RWPE2 (cell line): ENCODE data around the gene ILF2.
"Not testable (repeated sequence)": the region's sequence is repeated elsewhere in the genome, so short reads cannot be mapped to it uniquely, and the experiment has no call there.

Experiments
- ATAC-seq: fragments of 200-7000 bp; cut with Tn5 transposase; 3 replicates; pipeline ENCODE4 v1.9.1; 2021; ENCODE audit warnings: low read depth
- DNase-seq: peaks from one replicate; pipeline ENCODE4 v3.0.0-alpha.2; 2020; ENCODE audit warnings: low spot score
- H3K27ac ChIP-seq: fragments of 450-650 bp; 2 replicates; pipeline ENCODE4 v1.5.1; 2017; ENCODE audit warnings: mild to moderate bottlenecking; ENCODE audit not compliant: poor library complexity, severe bottlenecking
- H3K27me3 ChIP-seq: fragments of 250-450 bp; sonication (Bioruptor Pico); 2 replicates; pipeline ENCODE4 v1.5.1; 2021; ENCODE audit warnings: mild to moderate bottlenecking, moderate library complexity; ENCODE audit not compliant: insufficient read depth, poor library complexity, severe bottlenecking
- H3K36me3 ChIP-seq: fragments of 250-450 bp; sonication (Bioruptor Pico); 2 replicates; pipeline ENCODE4 v1.5.1; 2020; ENCODE audit warnings: low read depth, mild to moderate bottlenecking, moderate library complexity
- H3K4me1 ChIP-seq: fragments of 250-450 bp; sonication (Bioruptor Pico); 2 replicates; pipeline ENCODE4 v1.5.1; 2021; ENCODE audit warnings: mild to moderate bottlenecking, moderate library complexity; ENCODE audit not compliant: insufficient read depth, poor library complexity, severe bottlenecking
- H3K4me3 ChIP-seq: fragments of 250-450 bp; sonication (Bioruptor Pico); 2 replicates; pipeline ENCODE4 v1.5.1; 2021; ENCODE audit warnings: mild to moderate bottlenecking, moderate library complexity; ENCODE audit not compliant: severe bottlenecking
- H3K9me3 ChIP-seq: fragments of 250-450 bp; sonication (Bioruptor Pico); 2 replicates; pipeline ENCODE4 v1.5.1; 2021; ENCODE audit warnings: mild to moderate bottlenecking, moderate library complexity; ENCODE audit not compliant: severe bottlenecking
- TF ChIP-seq, protein P1 (sequence below): fragments of 450-650 bp; IDR thresholded peaks from one replicate; pipeline ENCODE4 v1.5.1; 2017; ENCODE audit warnings: mild to moderate bottlenecking, moderate library complexity; ENCODE audit not compliant: poor library complexity, severe bottlenecking

ILF2 gene

DNA sequence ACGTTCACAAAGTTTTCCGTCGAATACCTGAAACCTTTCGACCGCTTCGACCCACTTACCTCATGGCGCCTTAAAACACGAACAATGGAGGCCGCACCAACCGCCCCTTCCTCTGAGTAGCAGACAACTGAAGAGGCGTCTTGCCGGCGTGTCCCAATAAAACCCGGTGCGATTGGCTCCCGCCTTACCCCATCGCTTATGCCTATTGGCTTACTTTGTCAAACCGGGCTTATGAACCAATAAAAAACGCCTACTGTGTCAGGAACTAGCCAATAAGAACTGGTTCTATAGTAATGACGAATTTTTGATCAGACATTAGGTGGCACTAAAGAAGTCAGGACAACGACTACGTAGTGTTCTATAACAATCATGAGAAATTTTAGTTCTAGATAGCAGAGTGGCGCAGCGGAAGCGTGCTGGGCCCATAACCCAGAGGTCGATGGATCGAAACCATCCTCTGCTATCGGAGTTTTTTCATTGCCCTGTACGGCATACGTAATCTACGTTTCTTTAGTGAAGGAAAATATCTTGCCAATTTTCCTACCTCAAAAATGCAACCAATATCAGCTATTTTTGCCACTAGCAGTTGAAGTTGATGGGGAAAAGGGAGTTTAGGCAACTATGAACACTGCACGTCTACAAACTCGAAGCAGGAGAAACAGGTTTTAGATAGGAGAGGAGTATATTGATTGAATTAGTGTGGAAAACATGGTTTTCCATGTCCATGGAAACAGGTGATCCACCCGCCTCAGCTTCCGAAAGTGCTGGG is at the start of gene ILF2:
TSS of gene ILF2 (minus strand) at position 135 of the 769 bp plus-strand sequence. CDS start at position 64, 71 bp downstream.
- Histone ChIP-seq H3K4me3 (peak within 1 kb of the TSS; percentile 67), H3K4me1 (no peaks in the 10 kb centered on the region)

DNA sequence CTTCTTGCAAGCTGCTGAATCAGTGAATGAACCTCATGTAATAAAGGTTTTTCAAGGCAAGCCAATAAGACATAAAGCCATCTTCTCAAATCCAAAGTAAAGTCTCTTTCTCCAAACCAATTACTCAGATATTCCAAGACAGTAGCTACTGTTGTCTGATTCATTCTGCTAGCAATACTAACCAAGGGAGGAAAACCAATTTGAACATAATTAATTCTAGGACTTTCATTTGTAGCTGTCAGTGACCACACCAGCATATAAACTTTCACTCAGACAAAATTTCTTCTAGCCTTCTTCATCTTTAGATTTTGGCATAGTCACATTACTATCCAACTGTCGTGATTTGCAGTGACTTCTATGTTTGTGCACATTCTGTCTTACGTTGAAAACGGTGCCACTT is 46.5 kb upstream of the ILF2 start:
- Histone ChIP-seq H3K36me3 (no peaks in the 10 kb centered on the region), H3K4me1 (no peaks in the 10 kb centered on the region), H3K27me3 (no peaks in the 10 kb centered on the region), H3K9me3 (no peaks in the 10 kb centered on the region), H3K27ac (no peak overlapping the region), H3K4me3 (no peak overlapping the region)
- DNase-seq (no peak), ATAC-seq (no peak)
- TF ChIP-seq, protein P1, sequence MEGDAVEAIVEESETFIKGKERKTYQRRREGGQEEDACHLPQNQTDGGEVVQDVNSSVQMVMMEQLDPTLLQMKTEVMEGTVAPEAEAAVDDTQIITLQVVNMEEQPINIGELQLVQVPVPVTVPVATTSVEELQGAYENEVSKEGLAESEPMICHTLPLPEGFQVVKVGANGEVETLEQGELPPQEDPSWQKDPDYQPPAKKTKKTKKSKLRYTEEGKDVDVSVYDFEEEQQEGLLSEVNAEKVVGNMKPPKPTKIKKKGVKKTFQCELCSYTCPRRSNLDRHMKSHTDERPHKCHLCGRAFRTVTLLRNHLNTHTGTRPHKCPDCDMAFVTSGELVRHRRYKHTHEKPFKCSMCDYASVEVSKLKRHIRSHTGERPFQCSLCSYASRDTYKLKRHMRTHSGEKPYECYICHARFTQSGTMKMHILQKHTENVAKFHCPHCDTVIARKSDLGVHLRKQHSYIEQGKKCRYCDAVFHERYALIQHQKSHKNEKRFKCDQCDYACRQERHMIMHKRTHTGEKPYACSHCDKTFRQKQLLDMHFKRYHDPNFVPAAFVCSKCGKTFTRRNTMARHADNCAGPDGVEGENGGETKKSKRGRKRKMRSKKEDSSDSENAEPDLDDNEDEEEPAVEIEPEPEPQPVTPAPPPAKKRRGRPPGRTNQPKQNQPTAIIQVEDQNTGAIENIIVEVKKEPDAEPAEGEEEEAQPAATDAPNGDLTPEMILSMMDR, result no peak

More for the DNA sequence above, at the start of gene ILF2:
- Histone ChIP-seq H3K9me3 (no peaks in the 10 kb centered on the region), H3K27me3 (no peaks in the 10 kb centered on the region), H3K27ac (peak within 1 kb of the TSS; percentile 74), H3K36me3 (peaks cover 42% of the 10 kb centered on the region)
- ATAC-seq, result peak; percentile 91
- TF ChIP-seq, protein P1, result peak; percentile 35
- DNase-seq, result peak; percentile 95

DNA sequence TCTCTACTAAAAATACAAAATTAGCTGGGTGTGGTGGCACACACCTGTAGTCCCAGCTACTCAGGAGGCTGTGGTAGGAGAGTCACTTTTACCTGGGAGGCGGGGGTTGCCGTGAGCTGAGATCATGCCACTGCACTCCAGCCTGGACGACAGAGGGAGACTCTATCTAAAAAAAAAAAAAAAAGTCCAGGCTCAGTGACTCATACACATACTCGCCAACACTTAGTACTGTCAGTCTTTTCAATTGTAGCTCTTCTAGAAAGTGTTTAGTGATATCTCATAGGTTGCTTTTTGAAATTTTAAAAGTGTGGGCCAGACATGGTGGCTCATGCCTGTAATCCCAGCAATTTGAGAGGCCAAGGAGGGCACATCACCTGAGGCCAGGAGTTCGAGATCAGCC is 45.4 kb upstream of the ILF2 start:
- not testable (repeated sequence) for H3K4me1 ChIP-seq, H3K27ac ChIP-seq, DNase-seq, H3K9me3 ChIP-seq, H3K27me3 ChIP-seq, H3K4me3 ChIP-seq, ATAC-seq, H3K36me3 ChIP-seq

DNA sequence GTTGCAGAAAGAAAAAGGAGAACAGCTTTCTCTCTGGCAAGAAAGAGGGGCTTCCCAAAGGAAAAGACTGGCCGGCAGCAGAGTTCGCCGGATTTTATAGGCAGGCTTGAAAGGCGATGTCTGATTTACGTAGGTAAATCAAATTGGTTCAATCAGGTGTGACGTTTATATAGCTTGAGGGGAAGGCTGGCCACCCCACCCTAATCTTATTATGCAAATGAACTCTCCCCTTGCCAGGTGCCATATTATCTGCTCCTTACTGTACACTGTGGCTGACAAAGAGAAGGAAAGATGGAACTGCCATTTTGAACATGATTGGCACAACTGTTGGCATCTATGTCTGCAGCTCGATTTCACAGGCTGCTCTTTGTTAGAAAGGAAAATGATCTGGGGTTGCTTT is 40.2 kb upstream of the ILF2 start:
- DNase-seq, result no peak
- TF ChIP-seq, protein P1, result no peak
- H3K4me3 ChIP-seq, result no peak overlapping the region
- no peak overlapping the region for H3K27ac ChIP-seq
- no peaks in the 10 kb centered on the region for H3K27me3 ChIP-seq
- H3K9me3 ChIP-seq, result no peaks in the 10 kb centered on the region
- no peak for ATAC-seq
- H3K36me3 ChIP-seq, result no peaks in the 10 kb centered on the region
- H3K4me1 ChIP-seq, result peaks cover 4% of the 10 kb centered on the region

DNA sequence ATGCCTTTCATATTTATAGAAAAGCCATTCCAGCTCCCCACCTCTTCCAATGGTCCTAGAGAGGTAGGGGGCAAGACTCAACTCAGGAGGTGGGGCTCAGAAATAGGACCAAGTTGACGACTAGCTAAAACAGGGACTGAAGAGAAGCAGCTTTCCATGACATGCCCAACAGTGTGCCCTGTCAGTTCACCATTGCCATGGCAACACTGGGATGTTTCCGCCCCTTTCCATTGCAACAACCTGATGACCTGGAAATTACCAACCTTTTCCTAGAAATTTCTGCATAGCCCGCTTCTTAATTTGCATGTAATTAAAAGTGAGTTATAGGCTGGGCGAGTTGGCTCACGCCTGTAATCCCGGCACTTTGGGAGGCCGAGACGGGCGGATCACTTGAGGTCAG is 34.7 kb upstream of the ILF2 start:
- Histone ChIP-seq H3K27me3 (no peaks in the 10 kb centered on the region), H3K4me1 (peaks cover 4% of the 10 kb centered on the region), H3K9me3 (no peaks in the 10 kb centered on the region), H3K4me3 (no peak overlapping the region), H3K36me3 (no peaks in the 10 kb centered on the region), H3K27ac (no peak overlapping the region)
- TF ChIP-seq, protein P1, result no peak
- DNase-seq (no peak), ATAC-seq (no peak)
